NCI-H460 (cell line): ENCODE data around the gene PDIA4. TPM values are rescaled to one million over a fixed set of nuclear protein-coding genes. Genes with fewer than 3 reads are reported as not detected.
"Not testable (repeated sequence)": the region's sequence is repeated elsewhere in the genome, so short reads cannot be mapped to it uniquely, and the experiment has no call there.

Experiments
- DNase-seq: peaks from one replicate; pipeline ENCODE4 v3.0.0-alpha.2; 2016; ENCODE audit warnings: low read depth; ENCODE audit errors: extremely low read depth
- polyA plus RNA-seq: library from polyadenylated mRNA; depleted of rRNA; stranded (reverse); fragments of >200 nt; gene quantifications from 2 replicates; pipeline ENCODE4 v1.2.3, GENCODE V29; 2014; cell fraction: nucleus; rRNA removed
- total RNA-seq: library from RNA; depleted of rRNA; stranded (reverse); fragments of >200 nt; shearing (Covaris generic); gene quantifications from 2 replicates; pipeline ENCODE4 v1.2.3, GENCODE V29; 2014; rRNA removed

PDIA4 gene
- total RNA-seq: 248 and 264 TPM in 2 replicates
- polyA plus RNA-seq: 349 and 423 TPM in 2 replicates

GRCh38 chr7:149028346-149029109, at the start of gene PDIA4:
TSS of gene PDIA4 (minus strand) at chr7:149028505. CDS start at chr7:149028408, 97 bp downstream.
- peak; percentile 100 for DNase-seq

GRCh38 chr7:149077594-149077993, 49.3 kb upstream of the PDIA4 start:
- DNase-seq: no peak

DNA sequence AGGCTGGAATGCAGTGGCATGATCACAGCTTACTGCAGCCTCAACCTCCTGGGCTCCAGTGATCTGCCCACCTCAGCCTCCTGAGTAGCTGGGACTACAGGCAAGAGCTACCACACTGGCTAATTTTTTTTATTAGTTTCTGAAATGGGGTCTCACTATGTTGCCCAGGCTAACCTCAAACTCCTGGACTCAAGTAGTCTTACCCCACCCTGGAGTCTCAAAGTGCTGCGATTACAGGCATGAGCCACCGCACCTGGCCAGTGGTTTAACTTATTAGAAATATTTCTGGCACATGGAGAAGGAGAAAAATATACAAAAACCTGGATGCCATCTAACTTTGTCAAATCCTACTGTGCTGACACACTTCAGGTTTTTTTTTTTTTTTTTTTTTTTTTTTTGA, 47.0 kb upstream of the PDIA4 start:
- no peak for DNase-seq

DNA sequence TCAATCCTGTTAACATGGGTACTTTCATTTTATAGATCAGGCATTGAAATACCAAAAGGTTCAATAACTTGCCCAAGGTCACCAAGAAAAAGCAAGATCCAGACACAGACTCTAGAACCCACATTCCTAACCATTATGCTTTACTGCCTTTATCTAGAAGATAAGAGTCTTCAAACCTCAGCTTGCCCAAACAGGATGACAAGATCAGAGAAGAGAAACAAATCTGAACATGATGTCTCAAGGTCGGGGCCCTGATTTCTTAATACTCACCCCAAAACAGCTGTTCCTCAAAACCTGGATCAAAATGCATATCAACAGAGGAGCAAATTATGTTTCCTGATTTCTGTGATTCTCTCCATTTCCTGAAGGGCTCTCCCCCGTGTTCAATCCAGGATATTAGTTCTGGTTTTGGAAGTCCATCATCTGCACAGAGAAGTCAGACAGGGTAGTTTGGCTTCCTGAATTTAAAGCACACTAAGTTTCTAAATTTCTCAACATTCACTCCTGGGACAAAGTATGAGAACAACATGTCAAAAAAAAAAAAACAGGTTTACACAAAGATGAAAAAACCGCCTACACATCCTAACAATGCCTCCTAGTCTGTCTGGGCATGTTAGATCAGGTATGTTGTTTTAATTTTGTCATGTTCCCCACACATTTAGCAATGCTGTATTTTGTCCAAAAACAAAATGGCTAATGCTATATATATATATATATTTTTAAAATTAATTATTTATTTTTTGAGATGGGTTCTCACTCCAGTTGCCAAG, 46.0 kb upstream of the PDIA4 start:
- no peak for DNase-seq

GRCh38 chr7:149072438-149072775, 44.1 kb upstream of the PDIA4 start:
- DNase-seq: no peak

- DNase-seq: peak; percentile 17
These were observed 43.5 kb upstream of the PDIA4 start for GRCh38 chr7:149071641-149072437.

- no peak for DNase-seq
These were observed 42.9 kb upstream of the PDIA4 start for GRCh38 chr7:149071182-149071635.

- no peak for DNase-seq
These were observed 42.2 kb upstream of the PDIA4 start for GRCh38 chr7:149070372-149071125.

DNA sequence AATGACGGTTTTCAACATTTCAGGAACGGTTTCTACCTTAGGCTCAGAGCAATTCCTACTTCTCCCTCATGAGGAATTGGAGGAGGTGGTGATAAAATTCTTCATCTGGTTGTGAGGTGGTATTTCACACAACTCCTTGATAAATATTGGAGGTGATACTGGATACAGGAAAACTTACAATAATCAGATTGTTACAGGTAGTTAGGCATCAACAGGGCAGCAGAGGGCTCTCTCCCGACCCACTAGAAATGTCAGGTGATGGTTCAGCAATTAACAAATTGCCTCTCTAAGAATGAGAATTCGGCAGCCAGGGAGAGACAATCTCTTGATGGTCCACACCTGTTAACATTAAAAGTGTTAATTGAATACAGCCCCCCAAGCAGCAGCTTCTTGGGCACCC, 39.6 kb upstream of the PDIA4 start:
- no peak for DNase-seq

DNA sequence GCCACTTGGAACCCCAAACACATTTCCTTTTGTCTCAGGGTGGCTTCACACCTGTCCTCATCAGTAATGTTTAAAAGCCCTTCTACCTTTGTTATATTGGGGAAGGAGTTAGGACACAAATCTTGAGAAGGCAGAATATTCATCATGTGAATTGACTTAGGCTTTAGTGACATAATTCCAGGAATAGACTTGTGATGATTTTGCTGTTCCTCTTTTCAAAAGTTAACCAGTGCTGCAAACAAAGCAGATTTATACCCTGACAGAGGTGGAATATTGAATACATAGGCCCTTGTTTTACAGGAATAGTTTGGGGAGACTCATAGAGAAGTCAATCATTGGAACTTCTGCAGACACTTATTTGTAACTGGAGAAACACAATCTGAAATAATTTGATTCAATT, 35.2 kb upstream of the PDIA4 start:
- no peak for DNase-seq

DNA sequence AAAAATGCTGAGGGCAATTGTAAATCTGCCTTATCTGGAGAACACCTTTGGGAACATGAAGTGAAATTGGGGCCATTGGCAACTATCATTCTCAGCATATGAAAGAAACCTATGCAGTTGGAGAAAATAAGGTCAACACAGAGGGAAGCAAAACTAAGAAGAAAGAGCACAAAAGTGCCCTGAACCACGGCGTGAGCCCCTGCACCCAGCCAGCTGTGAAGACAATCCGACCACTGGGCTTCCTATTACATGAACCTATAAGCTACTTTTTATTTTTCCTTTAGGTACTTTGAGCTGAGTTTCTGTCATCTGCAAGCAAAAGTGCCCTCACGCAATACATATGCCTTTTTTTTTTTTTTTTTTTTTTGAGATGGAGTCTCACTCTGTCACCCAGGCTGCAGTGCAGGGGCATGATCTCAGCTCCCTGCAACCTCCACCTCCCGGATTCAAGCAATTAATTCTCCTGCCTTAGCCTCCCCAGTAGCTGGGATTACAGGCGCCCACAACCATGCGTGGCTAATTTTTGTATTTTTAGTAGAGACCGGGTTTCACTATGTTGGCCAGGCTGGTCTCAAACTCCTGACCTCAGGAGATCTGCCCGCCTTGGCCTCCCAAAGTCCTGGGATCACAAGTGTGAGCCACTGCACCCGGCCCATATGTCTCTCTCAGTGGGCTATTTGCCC, 34.1 kb upstream of the PDIA4 start:
- not testable (repeated sequence) for DNase-seq

DNA sequence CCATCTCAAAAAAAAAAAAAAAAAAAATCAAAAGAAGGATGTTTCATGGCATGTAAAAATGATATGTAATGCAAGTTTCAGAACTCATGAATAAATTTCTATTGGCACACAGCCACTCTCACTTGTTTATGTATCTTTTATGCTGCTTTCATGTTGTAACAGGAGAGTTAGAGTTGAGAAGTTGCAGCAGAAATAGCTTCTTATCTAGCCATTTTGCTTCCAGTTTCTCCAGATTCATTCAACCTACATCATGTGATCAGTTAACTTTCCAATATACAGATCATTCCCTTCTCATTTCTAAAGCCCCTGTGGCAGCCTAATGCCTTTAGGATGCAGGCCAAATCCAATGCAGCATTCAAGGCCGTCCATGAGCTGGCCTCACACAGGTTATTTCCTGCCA, 31.9 kb upstream of the PDIA4 start:
- DNase-seq: no peak

GRCh38 chr7:149053885-149054284, 25.6 kb upstream of the PDIA4 start:
- DNase-seq: no peak

GRCh38 chr7:149053384-149053783, 25.1 kb upstream of the PDIA4 start:
- no peak for DNase-seq

- DNase-seq: no peak
These were observed 22.6 kb upstream of the PDIA4 start for GRCh38 chr7:149050941-149051340.

GRCh38 chr7:149048805-149049204, 20.5 kb upstream of the PDIA4 start:
- DNase-seq: no peak

- no peak for DNase-seq
These were observed 18.1 kb upstream of the PDIA4 start for GRCh38 chr7:149046416-149046815.

- no peak for DNase-seq
These were observed 15.6 kb upstream of the PDIA4 start for GRCh38 chr7:149043936-149044335.

GRCh38 chr7:149041350-149041749, 13.0 kb upstream of the PDIA4 start:
- DNase-seq: no peak

- not testable (repeated sequence) for DNase-seq
These were observed 10.3 kb upstream of the PDIA4 start for GRCh38 chr7:149038641-149039040.
